Astrocyte of the cerebellum (primary cell): Measurements from ENCODE around the gene SLC38A10.

Experiments used
- DNase-seq: peaks from one replicate; pipeline ENCODE4 v3.0.0-alpha.2; 2011; ENCODE audit warnings: low read depth
- H3K4me3 ChIP-seq: 2 replicates; pipeline ENCODE4 v1.5.1; 2011; ENCODE audit warnings: mild to moderate bottlenecking, low read depth, low read length, moderate library complexity
- CTCF ChIP-seq: IDR thresholded peaks from 2 replicates; pipeline ENCODE4 v1.5.1; 2012; ENCODE audit warnings: low read length, low read depth, moderate library complexity, mild to moderate bottlenecking; ENCODE audit errors: missing control alignments
- in situ Hi-C: cut with HindIII; loops from 2 replicates; pipeline ENCODE4 v1.10.0; 2017; ENCODE audit warnings: low sequenced_read_pairs

SLC38A10 gene

GRCh38 chr17:81285179-81285878 lies 9.8 kb downstream of the SLC38A10 start:
- in situ Hi-C loops = loop anchor here (10.0 kb wide), 1 partner anchor 109 kb away; the partner anchor contains the start of gene BAHCC1
- no peak overlapping the region for H3K4me3 ChIP-seq
- DNase-seq = no peak
- TF ChIP-seq CTCF = no peak

DNA sequence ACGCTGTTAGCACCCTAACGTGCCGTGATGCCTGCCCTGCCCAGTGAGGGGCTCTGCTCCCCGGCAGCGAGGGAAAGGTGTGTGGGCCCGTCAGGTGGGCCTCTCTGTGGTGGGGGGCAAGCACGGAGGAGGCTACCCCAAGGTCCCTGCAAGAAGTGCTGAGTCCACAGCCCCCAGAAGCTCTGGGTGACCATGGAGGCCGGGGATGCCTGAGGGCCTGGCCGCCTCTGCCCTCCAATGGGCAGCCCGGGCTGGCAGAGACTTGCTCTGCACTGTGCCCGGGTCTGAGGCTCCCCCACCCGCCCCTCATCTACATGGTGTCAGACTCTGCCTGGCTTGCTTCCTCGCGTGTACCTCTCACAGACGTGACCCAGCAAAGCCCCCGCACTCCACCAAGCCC lies 12.2 kb downstream of the SLC38A10 start:
- no peak overlapping the region for H3K4me3 ChIP-seq
- in situ Hi-C loops = loop anchor here (10.0 kb wide), 1 partner anchor 112 kb away; the partner anchor contains the start of gene BAHCC1
- no peak for DNase-seq
- TF ChIP-seq CTCF = no peak

DNA sequence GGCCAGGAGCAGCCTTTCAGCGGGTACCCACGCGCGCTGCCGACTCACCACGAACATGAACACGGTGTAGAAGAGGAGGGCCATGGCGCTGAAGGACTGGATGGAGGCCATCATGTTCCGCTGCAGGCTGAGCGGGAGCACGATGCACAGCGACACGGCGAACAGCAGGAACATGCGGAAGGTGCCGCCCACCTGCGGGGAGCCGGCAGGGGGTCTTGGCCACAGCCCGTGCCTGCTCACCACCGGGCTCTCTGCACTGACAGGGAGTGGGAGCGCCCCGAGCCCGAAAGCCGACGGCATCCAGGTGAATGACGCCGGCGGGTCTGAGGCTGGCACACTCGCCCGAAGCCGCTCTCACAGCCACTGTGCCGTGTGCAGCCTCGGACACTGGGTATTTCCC lies 13.0 kb downstream of the SLC38A10 start:
- H3K4me3 ChIP-seq = no peak overlapping the region
- no peak for DNase-seq
- in situ Hi-C loops = loop anchor here (10.0 kb wide), 1 partner anchor 113 kb away; the partner anchor contains the start of gene BAHCC1
- no peak for TF ChIP-seq CTCF

- DNase-seq = no peak
- in situ Hi-C loops = loop anchor here (10.0 kb wide), 1 partner anchor 114 kb away; the partner anchor contains the start of gene BAHCC1
- H3K4me3 ChIP-seq = no peak overlapping the region
- no peak for TF ChIP-seq CTCF
Observed at GRCh38 chr17:81280571-81280970, 14.5 kb downstream of the SLC38A10 start.

DNA sequence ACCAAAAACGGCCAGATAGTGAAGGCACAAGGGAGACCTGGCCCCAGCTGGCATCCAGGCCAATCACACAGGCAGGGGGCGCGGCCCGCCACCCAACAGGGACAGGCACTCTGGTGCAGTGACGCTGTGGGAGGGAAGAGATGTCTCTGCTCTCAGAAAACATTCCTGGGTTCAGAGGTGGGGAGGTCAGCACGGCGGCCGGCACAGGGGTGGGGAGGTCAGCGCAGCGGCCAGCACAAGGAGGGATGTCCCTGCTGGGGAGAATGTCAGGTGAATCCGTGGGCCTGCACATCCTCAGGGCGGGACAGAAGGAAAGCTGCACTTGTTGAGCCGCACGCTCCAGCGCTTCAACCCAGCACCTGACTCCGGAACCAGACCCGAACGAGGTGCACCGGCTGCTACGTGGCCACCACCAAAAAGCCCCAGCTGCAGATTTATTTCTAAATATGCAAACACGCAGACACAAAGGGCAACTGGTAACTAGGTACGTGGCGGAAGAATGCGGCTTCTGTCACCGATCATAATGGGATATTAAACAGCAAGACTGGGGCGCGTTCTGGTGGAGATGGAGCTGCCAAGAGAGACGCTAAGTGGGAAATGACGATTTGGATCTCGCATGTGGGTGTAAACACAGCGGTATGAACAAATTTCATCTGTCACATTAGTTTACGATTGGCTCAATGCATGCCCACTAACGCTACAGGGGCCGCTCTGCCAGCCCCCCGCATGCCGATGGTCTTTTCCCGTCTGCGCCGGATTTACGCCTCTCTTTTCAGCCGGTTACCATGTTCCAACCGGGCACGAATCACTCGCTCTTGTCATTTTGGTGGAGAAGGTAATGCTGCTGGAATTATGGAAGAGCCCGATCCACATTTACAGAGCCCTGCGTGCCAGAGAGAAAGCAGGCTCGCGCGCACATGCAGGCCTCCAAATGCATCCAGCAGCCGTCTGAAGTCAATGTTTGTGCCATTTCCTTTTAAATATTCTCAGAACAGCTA lies 15.5 kb downstream of the SLC38A10 start:
- in situ Hi-C loops = loop anchor here (10.0 kb wide), 1 partner anchor 115 kb away; the partner anchor contains the start of gene BAHCC1
- no peak overlapping the region for H3K4me3 ChIP-seq
- no peak for TF ChIP-seq CTCF
- DNase-seq = no peak

- DNase-seq = no peak
- in situ Hi-C loops = no loop called here
- H3K4me3 ChIP-seq = no peak overlapping the region
- TF ChIP-seq CTCF = no peak
Observed at GRCh38 chr17:81278831-81279230, 16.3 kb downstream of the SLC38A10 start.
